H1 (cell line): ENCODE measurements around the gene ZNF91. TPM values are rescaled to one million over a fixed set of nuclear protein-coding genes. Genes with fewer than 3 reads are reported as not detected.

Source experiments
- CTCF ChIA-PET: fragments of 300-600 bp; sonication (Branson Sonifier 250); formaldehyde crosslinking; loops from one replicate; lab custom pipeline; 2021; ENCODE audit not compliant: partially characterized antibody; lab: Charles Lee
- POLR2A ChIA-PET: fragments of 300-600 bp; sonication (Branson Sonifier 250); formaldehyde crosslinking; loops from one replicate; lab custom pipeline; 2021; ENCODE audit warnings: inconsistent platforms; ENCODE audit not compliant: partially characterized antibody; lab: Charles Lee
- DNase-seq, 2 experiments: peaks; one replicate each; pipeline versions ENCODE4 v3.0.0 to v3.0.0-alpha.2; 2010 to 2022; ENCODE audit warnings: low spot score in 2 of 2, low read depth in 1 of 2, mixed read lengths in 1 of 2
- FAIRE-seq: peaks from 2 replicates; lab custom pipeline; 2011; peaks lifted over from hg19 to GRCh38; lab: Jason Lieb, UNC
- H2AFZ ChIP-seq: 2 replicates; pipeline ENCODE4 v1.8.1; 2012; ENCODE audit warnings: low read length, inconsistent platforms
- H2AK5ac ChIP-seq: 2 replicates; pipeline ENCODE4 v1.6.1; 2013; ENCODE audit warnings: low read depth, low read length
- H2BK120ac ChIP-seq: replicated peaks from 2 replicates; pipeline ENCODE3; 2013; ENCODE audit warnings: low read depth, low read length, inconsistent platforms
- H2BK12ac ChIP-seq: 2 replicates; pipeline ENCODE4 v1.6.1; 2013; ENCODE audit warnings: low read depth, low read length
- H2BK15ac ChIP-seq: 2 replicates; pipeline ENCODE4 v1.6.1; 2013; ENCODE audit warnings: low read length
- H2BK20ac ChIP-seq: 2 replicates; pipeline ENCODE4 v1.6.1; 2013; ENCODE audit warnings: low read length
- H2BK5ac ChIP-seq: 2 replicates; pipeline ENCODE4 v1.6.1; 2013; ENCODE audit warnings: low read depth, low read length
- H3K14ac ChIP-seq: 2 replicates; pipeline ENCODE4 v1.6.1; 2013; ENCODE audit warnings: inconsistent platforms; ENCODE audit not compliant: insufficient read length
- H3K18ac ChIP-seq: 2 replicates; pipeline ENCODE4 v1.6.1; 2013; ENCODE audit warnings: low read length; ENCODE audit errors: extremely low read depth
- H3K23ac ChIP-seq: 2 replicates; pipeline ENCODE4 v1.6.1; 2013; ENCODE audit warnings: inconsistent platforms; ENCODE audit not compliant: insufficient read length
- H3K23me2 ChIP-seq: 2 replicates; pipeline ENCODE4 v1.6.1; 2013; ENCODE audit warnings: low read depth, low read length
- H3K27ac ChIP-seq: 2 replicates; pipeline ENCODE4 v1.6.1; 2011; ENCODE audit warnings: low read depth, low read length, inconsistent platforms
- H3K27me3 ChIP-seq, 4 experiments: replicated peaks in 1 of 4; 1 replicate in 1 of 4; 2 replicates in 3 of 4; pipeline versions ENCODE4 v1.6.1 to v1.8.1; 2011 to 2013; ENCODE audit warnings: low read length in 3 of 4, mild to moderate bottlenecking in 3 of 4, inconsistent platforms in 2 of 4, mixed read lengths in 2 of 4, moderate library complexity in 1 of 4; ENCODE audit not compliant: control insufficient read depth in 3 of 4, insufficient read depth in 3 of 4; ENCODE audit errors: extremely low read depth in 1 of 4
- H3K36me3 ChIP-seq, 4 experiments: 2 replicates each; pipeline versions ENCODE4 v1.6.1 to v1.8.1; 2011 to 2013; ENCODE audit warnings: mild to moderate bottlenecking in 4 of 4, low read length in 3 of 4, moderate library complexity in 2 of 4, control low read depth in 1 of 4, inconsistent platforms in 1 of 4; ENCODE audit not compliant: insufficient read depth in 4 of 4, control insufficient read depth in 2 of 4
- H3K4ac ChIP-seq: replicated peaks from 2 replicates; pipeline ENCODE3; 2013; ENCODE audit warnings: low read length, low read depth, mixed read lengths, inconsistent platforms; ENCODE audit not compliant: insufficient read length
- H3K4me1 ChIP-seq, 4 experiments: replicated peaks in 1 of 4; 1 replicate in 1 of 4; 2 replicates in 3 of 4; pipeline versions ENCODE4 v1.6.1 to v1.8.1; 2011 to 2013; ENCODE audit warnings: low read length in 3 of 4, inconsistent platforms in 2 of 4, mixed read lengths in 1 of 4; ENCODE audit not compliant: insufficient read depth in 4 of 4, control insufficient read depth in 3 of 4
- H3K4me2 ChIP-seq, 2 experiments: 2 replicates each; pipeline versions ENCODE4 v1.6.1 to v1.8.1; 2011 to 2013; ENCODE audit warnings: low read depth in 2 of 2, low read length in 2 of 2, control low read depth in 1 of 2, inconsistent platforms in 1 of 2, mild to moderate bottlenecking in 1 of 2; ENCODE audit not compliant: insufficient read depth in 1 of 2
- H3K4me3 ChIP-seq, 4 experiments: fragments of 200-600, 300-600 bp in 1 of 4; sonication (generic), shearing (Covaris generic), sonication (Bioruptor Twin) in 1 of 4; 2 replicates each; pipeline versions ENCODE4 v1.5.1 to v1.8.1; 2011 to 2016; ENCODE audit warnings: low read length in 4 of 4, low read depth in 3 of 4, control low read depth in 2 of 4, inconsistent platforms in 2 of 4, mild to moderate bottlenecking in 2 of 4, mixed read lengths in 1 of 4, moderate library complexity in 1 of 4; ENCODE audit not compliant: insufficient read depth in 2 of 4; ENCODE audit errors: extremely low read depth in 1 of 4
- H3K56ac ChIP-seq: replicated peaks from 2 replicates; pipeline ENCODE3; 2013; ENCODE audit warnings: low read depth, mild to moderate bottlenecking, mixed read lengths, low read length, inconsistent platforms; ENCODE audit not compliant: insufficient read length
- H3K79me1 ChIP-seq: 2 replicates; pipeline ENCODE4 v1.6.1; 2013; ENCODE audit warnings: low read depth, low read length, control low read depth
- H3K79me2 ChIP-seq, 2 experiments: 2 replicates each; pipeline versions ENCODE4 v1.6.1 to v1.8.1; 2012 to 2013; ENCODE audit warnings: low read length in 2 of 2, mild to moderate bottlenecking in 2 of 2, inconsistent platforms in 1 of 2; ENCODE audit not compliant: insufficient read depth in 2 of 2, control insufficient read depth in 1 of 2
- H3K9ac ChIP-seq, 4 experiments: replicated peaks in 1 of 4; 1 replicate in 1 of 4; 2 replicates in 3 of 4; pipeline versions ENCODE4 v1.6.1 to v1.8.1; 2011 to 2013; ENCODE audit warnings: low read depth in 3 of 4, low read length in 3 of 4, control low read depth in 2 of 4, mild to moderate bottlenecking in 2 of 4, moderate library complexity in 2 of 4, inconsistent platforms in 1 of 4; ENCODE audit errors: extremely low read depth in 1 of 4
- H3K9me3 ChIP-seq, 2 experiments: 2 replicates each; pipeline versions ENCODE4 v1.6.1 to v1.8.1; 2012 to 2013; ENCODE audit warnings: mild to moderate bottlenecking in 2 of 2, moderate library complexity in 2 of 2, control low read depth in 1 of 2, inconsistent platforms in 1 of 2, low read depth in 1 of 2, low read length in 1 of 2, mixed read lengths in 1 of 2; ENCODE audit not compliant: insufficient read depth in 2 of 2
- H4K20me1 ChIP-seq, 2 experiments: replicated peaks in 1 of 2; 2 replicates each; pipeline versions ENCODE3 to v1.8.1; 2011 to 2013; ENCODE audit warnings: inconsistent platforms in 2 of 2, low read length in 2 of 2, mild to moderate bottlenecking in 1 of 2; ENCODE audit not compliant: insufficient read depth in 2 of 2, control insufficient read depth in 1 of 2
- H4K5ac ChIP-seq: 2 replicates; pipeline ENCODE4 v1.6.1; 2013; ENCODE audit warnings: low read length, low read depth, mixed read lengths, inconsistent platforms; ENCODE audit not compliant: insufficient read length
- H4K8ac ChIP-seq: 2 replicates; pipeline ENCODE4 v1.8.0; 2013; ENCODE audit warnings: mild to moderate bottlenecking, moderate library complexity, low read length, inconsistent platforms; ENCODE audit not compliant: insufficient read depth; ENCODE audit errors: extremely low read depth
- H4K91ac ChIP-seq: replicated peaks from 2 replicates; pipeline ENCODE3; 2013; ENCODE audit warnings: low read length, mixed read lengths, inconsistent platforms; ENCODE audit not compliant: insufficient read length
- BRCA1 ChIP-seq: IDR thresholded peaks from 2 replicates; pipeline ENCODE4 v1.6.1; 2012; ENCODE audit warnings: low read depth, low read length, improper control_type of control experiment
- CBX8 ChIP-seq: fragments of 300-800, 300-1000 bp; sonication (generic); IDR thresholded peaks from 2 replicates; pipeline ENCODE4 v1.7.1; 2016; ENCODE audit warnings: low read depth, low read length, borderline replicate concordance
- EZH2 ChIP-seq: fragments of 200-600 bp; sonication (generic); IDR thresholded peaks from 2 replicates; pipeline ENCODE4 v1.7.1; 2012; ENCODE audit warnings: low read depth, mild to moderate bottlenecking, moderate library complexity, low read length, inconsistent platforms; ENCODE audit not compliant: severe bottlenecking
- SP2 ChIP-seq: IDR thresholded peaks from 2 replicates; pipeline ENCODE4 v1.6.1; 2012; ENCODE audit warnings: mild to moderate bottlenecking, low read length, inconsistent platforms
- SRF ChIP-seq: IDR thresholded peaks from 2 replicates; pipeline ENCODE4 v1.6.1; 2011; ENCODE audit warnings: mild to moderate bottlenecking, low read depth, low read length, moderate library complexity
- WGBS, 2 experiments: shearing (Covaris generic) in 1 of 2; methylation state at CpG; one replicate each; pipeline versions ENCODE4 v1.1.6 to v1.1.7; 2013 to 2015; ENCODE audit warnings: low lambda C conversion rate in 2 of 2, mixed read lengths in 2 of 2, inconsistent platforms in 1 of 2, low coverage in 1 of 2, missing lambda C conversion rate in 1 of 2; ENCODE audit not compliant: insufficient replicate concordance in 2 of 2, insufficient coverage in 1 of 2, insufficient read length in 1 of 2; ENCODE audit errors: extremely low coverage in 1 of 2, missing lambda C conversion rate in 1 of 2; 5-methylcytosine and 5-hydroxymethylcytosine counted together
- polyA plus RNA-seq, 7 experiments: library from polyadenylated mRNA; depleted of rRNA in 3 of 7; stranded (reverse) in 5 of 7; unstranded in 2 of 7; fragments of >200 nt in 5 of 7; fragments of 200-250 nt in 2 of 7; gene quantifications; 1 replicate in 5 of 7; 2 replicates in 1 of 7; 4 replicates in 1 of 7; pipeline versions ENCODE4 v1.2.1 to v1.2.3, GENCODE V29; 2011 to 2013; ENCODE audit warnings: missing spikeins in 2 of 7, mixed read lengths in 2 of 7
- total RNA-seq: library from RNA; stranded (reverse); fragmentation: NEBNext Ultra II Directional; extraction: Animal tissue kit (Norgen Biotek cat#: 25700); gene quantifications from 2 replicates; pipeline ENCODE4 v1.2.1, GENCODE V29; 2021
- TF ChIP-seq, protein P1 (sequence below): IDR thresholded peaks from 2 replicates; pipeline ENCODE4 v1.6.1; 2011; ENCODE audit warnings: low read depth, mild to moderate bottlenecking, low read length; ENCODE audit not compliant: insufficient read depth

ZNF91 gene
- total and polyA plus RNA-seq, 2 of the 8 experiments (the other 6 are each of a cell fraction or from before 2014, with no cell fraction given) = 16.5 to 35.1 TPM

DNA sequence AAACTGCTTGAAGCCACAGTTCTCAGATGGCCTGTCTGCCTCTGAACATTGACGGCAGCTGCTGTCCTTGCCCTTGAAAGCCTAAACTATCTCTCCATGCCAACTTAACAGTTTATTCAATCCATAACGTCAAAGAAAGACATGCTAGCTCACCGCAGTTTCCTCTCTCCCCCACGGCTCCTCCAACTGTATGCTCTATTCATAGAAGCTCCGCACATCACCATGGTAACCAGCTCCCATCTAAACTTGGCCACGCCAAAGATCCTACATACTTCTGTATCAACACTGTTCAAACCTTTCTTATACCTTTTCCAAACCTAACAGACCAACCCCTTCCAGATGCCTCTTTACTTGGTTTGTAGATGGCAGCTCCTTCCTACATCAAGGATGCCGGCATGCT, 48.6 kb downstream of the ZNF91 start:
- H2BK5ac ChIP-seq = no peak overlapping the region
- DNase-seq = no peak
- no peak overlapping the region for H2BK120ac ChIP-seq
- no peak overlapping the region for H3K27ac ChIP-seq
- H3K14ac ChIP-seq = no peak overlapping the region
- H3K9me3 ChIP-seq = peaks cover 33% of the 10 kb centered on the region in 2 experiments
- peaks cover 3 to 25% of the 10 kb centered on the region in 2 experiments; a peak in 3 of 4 replicates for H3K79me2 ChIP-seq
- no peak overlapping the region for H3K56ac ChIP-seq
- no peak overlapping the region for H2BK15ac ChIP-seq
- no peak overlapping the region for H3K18ac ChIP-seq
- FAIRE-seq = no peak
- H4K91ac ChIP-seq = no peak overlapping the region
- no peak overlapping the region for H4K8ac ChIP-seq
- H3K4ac ChIP-seq = no peak overlapping the region
- no peak overlapping the region for H2BK20ac ChIP-seq
- no peak overlapping the region for H2BK12ac ChIP-seq
- H4K5ac ChIP-seq = no peak overlapping the region
- H4K20me1 ChIP-seq = no peaks in the 10 kb centered on the region
- ChIA-PET POLR2A (interaction anchor here (1.1 kb wide), 1 partner anchor 75 kb away, joined by 4 read pairs; no protein-coding TSS in a partner anchor), CTCF (interaction anchor here (0.9 to 1.7 kb wide), 3 partner anchors 11 to 66 kb away, joined by 4 to 5 read pairs (median 5); no protein-coding TSS in a partner anchor)
- no peak overlapping the region for H3K4me3 ChIP-seq
- peaks cover 0 to 38% (median 1%) of the 10 kb centered on the region in 4 experiments; a peak in 2 of 8 replicates for H3K36me3 ChIP-seq
- no peaks in the 10 kb centered on the region for H3K4me1 ChIP-seq
- H3K4me2 ChIP-seq = no peak overlapping the region
- H3K27me3 ChIP-seq = no peaks in the 10 kb centered on the region
- H3K9ac ChIP-seq = no peak overlapping the region
- no peak overlapping the region for H2AFZ ChIP-seq
- 93% methylated on average over 7 of the region's 7 CpGs; no CpG with 5 or more reads in 1 of the 2 experiments for WGBS, 2 experiments
- H2AK5ac ChIP-seq = no peak overlapping the region
- no peaks in the 10 kb centered on the region; the same call in 1 of the 2 replicates for H3K23me2 ChIP-seq
- H3K23ac ChIP-seq = no peak overlapping the region
- H3K79me1 ChIP-seq = peaks cover 5% of the 10 kb centered on the region; the same call in 1 of the 2 replicates
- TF ChIP-seq, protein P1, sequence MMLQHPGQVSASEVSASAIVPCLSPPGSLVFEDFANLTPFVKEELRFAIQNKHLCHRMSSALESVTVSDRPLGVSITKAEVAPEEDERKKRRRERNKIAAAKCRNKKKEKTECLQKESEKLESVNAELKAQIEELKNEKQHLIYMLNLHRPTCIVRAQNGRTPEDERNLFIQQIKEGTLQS = no peak
- TF ChIP-seq SP2 (no peak), EZH2 (no peak), CBX8 (no peak), SRF (no peak), BRCA1 (no peak)
